ENCODE data around the gene ADAM22.

ADAM22 gene

DNA sequence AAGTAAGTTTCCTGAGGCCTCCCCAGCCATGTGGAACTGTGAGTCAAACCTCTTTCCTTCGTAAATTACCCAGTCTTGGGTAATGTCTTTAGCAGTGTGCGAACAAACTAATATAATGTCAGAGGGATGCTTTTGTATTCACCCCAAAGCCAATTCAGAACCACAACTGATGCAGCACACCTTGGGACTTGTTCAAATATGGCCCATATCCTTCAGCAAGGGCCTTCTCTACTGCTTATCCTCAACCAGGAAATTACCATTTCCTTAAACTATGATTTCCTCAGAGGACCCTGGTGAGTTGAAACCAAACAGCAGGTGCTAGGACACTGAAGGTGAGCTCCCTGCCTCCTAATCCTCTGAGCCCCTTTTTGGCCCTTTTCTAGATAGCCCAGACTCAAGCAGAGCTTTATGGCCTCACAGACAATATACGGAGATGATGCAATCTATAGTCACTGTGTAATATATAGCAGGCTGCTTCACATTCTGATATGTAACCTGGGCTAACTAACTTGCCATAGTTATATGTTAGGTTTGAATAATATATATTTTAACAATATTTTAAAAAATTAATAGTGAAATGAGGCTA lies 270.6 kb downstream of the ADAM22 start:
- ATAC-seq (ENCODE audit: insufficient read depth, low read depth): no peak
- Histone ChIP-seq H3K36me3 (ENCODE audit: insufficient read depth, low read length) (peaks cover 76% of the 10 kb centered on the region), H3K4me2 (ENCODE audit: insufficient read depth, low read length) (no peak overlapping the region), H3K27me3 (ENCODE audit: insufficient read depth, low read length, poor library complexity) (no peaks in the 10 kb centered on the region), H3K4me3 (ENCODE audit: low read depth in 1 of 2, low read length in 2 of 2) (no peak overlapping the region), H3K79me2 (ENCODE audit: insufficient read depth, low read length) (no peaks in the 10 kb centered on the region), H2AFZ (ENCODE audit: low read depth, low read length) (no peak overlapping the region), H3K9ac (ENCODE audit: low read depth, low read length) (no peak overlapping the region), H3K9me3 (ENCODE audit: insufficient read depth, low read length, severe bottlenecking) (no peaks in the 10 kb centered on the region), H3K4me1 (ENCODE audit: insufficient read depth, low read length) (no peaks in the 10 kb centered on the region), H4K20me1 (ENCODE audit: insufficient read depth, low read length) (no peaks in the 10 kb centered on the region), H3K27ac (ENCODE audit: low read length) (no peak overlapping the region)
- no peak for DNase-seq
- no peak for TF ChIP-seq EZH2 (IDR thresholded peaks at IDR 0.05; ENCODE audit: borderline replicate concordance, low read depth, low read length, severe bottlenecking)
- TF ChIP-seq, protein P1, sequence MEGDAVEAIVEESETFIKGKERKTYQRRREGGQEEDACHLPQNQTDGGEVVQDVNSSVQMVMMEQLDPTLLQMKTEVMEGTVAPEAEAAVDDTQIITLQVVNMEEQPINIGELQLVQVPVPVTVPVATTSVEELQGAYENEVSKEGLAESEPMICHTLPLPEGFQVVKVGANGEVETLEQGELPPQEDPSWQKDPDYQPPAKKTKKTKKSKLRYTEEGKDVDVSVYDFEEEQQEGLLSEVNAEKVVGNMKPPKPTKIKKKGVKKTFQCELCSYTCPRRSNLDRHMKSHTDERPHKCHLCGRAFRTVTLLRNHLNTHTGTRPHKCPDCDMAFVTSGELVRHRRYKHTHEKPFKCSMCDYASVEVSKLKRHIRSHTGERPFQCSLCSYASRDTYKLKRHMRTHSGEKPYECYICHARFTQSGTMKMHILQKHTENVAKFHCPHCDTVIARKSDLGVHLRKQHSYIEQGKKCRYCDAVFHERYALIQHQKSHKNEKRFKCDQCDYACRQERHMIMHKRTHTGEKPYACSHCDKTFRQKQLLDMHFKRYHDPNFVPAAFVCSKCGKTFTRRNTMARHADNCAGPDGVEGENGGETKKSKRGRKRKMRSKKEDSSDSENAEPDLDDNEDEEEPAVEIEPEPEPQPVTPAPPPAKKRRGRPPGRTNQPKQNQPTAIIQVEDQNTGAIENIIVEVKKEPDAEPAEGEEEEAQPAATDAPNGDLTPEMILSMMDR (IDR thresholded peaks at IDR 0.05; ENCODE audit: borderline replicate concordance, extremely low read depth, low read length, poor library complexity, severe bottlenecking): no peak

GRCh38 chr7:88205179-88205578 lies 271.1 kb downstream of the ADAM22 start:
- Histone ChIP-seq H3K27me3 (ENCODE audit: insufficient read depth, low read length, poor library complexity) (no peaks in the 10 kb centered on the region), H3K4me3 (ENCODE audit: low read depth in 1 of 2, low read length in 2 of 2) (no peak overlapping the region), H3K36me3 (ENCODE audit: insufficient read depth, low read length) (peaks cover 82% of the 10 kb centered on the region), H4K20me1 (ENCODE audit: insufficient read depth, low read length) (no peaks in the 10 kb centered on the region), H3K4me1 (ENCODE audit: insufficient read depth, low read length) (no peaks in the 10 kb centered on the region), H3K9ac (ENCODE audit: low read depth, low read length) (no peak overlapping the region), H2AFZ (ENCODE audit: low read depth, low read length) (no peak overlapping the region), H3K9me3 (ENCODE audit: insufficient read depth, low read length, severe bottlenecking) (no peaks in the 10 kb centered on the region), H3K79me2 (ENCODE audit: insufficient read depth, low read length) (no peaks in the 10 kb centered on the region), H3K4me2 (ENCODE audit: insufficient read depth, low read length) (no peak overlapping the region), H3K27ac (ENCODE audit: low read length) (no peak overlapping the region)
- DNase-seq: no peak
- ATAC-seq (ENCODE audit: insufficient read depth, low read depth): no peak
- TF ChIP-seq EZH2 (IDR thresholded peaks at IDR 0.05; ENCODE audit: borderline replicate concordance, low read depth, low read length, severe bottlenecking): no peak
- TF ChIP-seq, protein P1 (IDR thresholded peaks at IDR 0.05; ENCODE audit: borderline replicate concordance, extremely low read depth, low read length, poor library complexity, severe bottlenecking): no peak

DNA sequence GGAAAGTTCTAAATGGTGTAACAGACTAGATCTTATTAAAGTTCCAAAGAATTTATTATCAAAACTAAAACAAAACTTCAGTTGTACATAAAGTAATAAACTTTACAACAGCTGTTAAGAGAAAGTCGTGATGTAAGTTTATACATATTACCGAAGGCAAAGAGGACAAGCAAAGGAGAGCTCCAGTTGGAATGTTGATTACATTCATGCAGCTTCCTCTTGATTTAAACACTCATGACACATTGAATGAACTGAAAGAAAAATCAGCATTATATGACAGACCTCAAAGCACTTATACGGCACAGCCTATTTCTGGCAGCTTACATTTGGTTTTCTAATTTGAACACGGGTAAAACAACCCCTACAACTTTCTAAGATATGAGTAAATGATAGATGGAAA lies 272.2 kb downstream of the ADAM22 start:
- 0 out of 2 replicates have a peak, but pooled peaks cover under 1% of the 10 kb centered on the region for H3K79me2 ChIP-seq (ENCODE audit: insufficient read depth, low read length)
- H3K4me1 ChIP-seq (ENCODE audit: insufficient read depth, low read length): no peaks in the 10 kb centered on the region
- no peaks in the 10 kb centered on the region for H4K20me1 ChIP-seq (ENCODE audit: insufficient read depth, low read length)
- H3K9me3 ChIP-seq (ENCODE audit: insufficient read depth, low read length, severe bottlenecking): no peaks in the 10 kb centered on the region
- H3K4me3 ChIP-seq (ENCODE audit: low read depth in 1 of 2, low read length in 2 of 2): no peak overlapping the region
- DNase-seq (no peak), ATAC-seq (ENCODE audit: insufficient read depth, low read depth) (no peak)
- peaks cover 88% of the 10 kb centered on the region for H3K36me3 ChIP-seq (ENCODE audit: insufficient read depth, low read length)
- H3K27me3 ChIP-seq (ENCODE audit: insufficient read depth, low read length, poor library complexity): no peaks in the 10 kb centered on the region
- H2AFZ ChIP-seq (ENCODE audit: low read depth, low read length): no peak overlapping the region
- H3K27ac ChIP-seq (ENCODE audit: low read length): no peak overlapping the region
- no peak overlapping the region for H3K4me2 ChIP-seq (ENCODE audit: insufficient read depth, low read length)
- H3K9ac ChIP-seq (ENCODE audit: low read depth, low read length): no peak overlapping the region
- TF ChIP-seq, protein P1 (IDR thresholded peaks at IDR 0.05; ENCODE audit: borderline replicate concordance, extremely low read depth, low read length, poor library complexity, severe bottlenecking): no peak
- no peak for TF ChIP-seq EZH2 (IDR thresholded peaks at IDR 0.05; ENCODE audit: borderline replicate concordance, low read depth, low read length, severe bottlenecking)
